Skin of body (tissue), 2 donors: ENCODE results near the gene ARHGAP24. TPM values are rescaled to one million over a fixed set of nuclear protein-coding genes. Genes with fewer than 3 reads are reported as not detected.
A peak's percentile ranks its signal among the peaks of the same experiment; 100 is the strongest.
"Not testable (repeated sequence)": the region's sequence is repeated elsewhere in the genome, so short reads cannot be mapped to it uniquely, and the experiment has no call there.

ENCODE experiments used
- DNase-seq: peaks from one replicate; lab custom pipeline; 2025; lab: John Stamatoyannopoulos, UW
- total RNA-seq: library from RNA; depleted of rRNA; stranded (reverse); fragments of >200 nt; gene quantifications from one replicate; pipeline ENCODE4 v1.2.3, GENCODE V29; 2014

ARHGAP24 gene
- total RNA-seq, 1 donor from 2014 or later = 78.8 TPM

- no peak for DNase-seq
Measured at GRCh38 chr4:85644061-85644460, 169.1 kb downstream of the ARHGAP24 start.

- DNase-seq = no peak
Measured at GRCh38 chr4:85650908-85651307, 176.0 kb downstream of the ARHGAP24 start.

GRCh38 chr4:85656759-85657505, 182.0 kb downstream of the ARHGAP24 start:
- DNase-seq = no peak

GRCh38 chr4:85658766-85659439, 184.0 kb downstream of the ARHGAP24 start:
- DNase-seq = no peak

- no peak for DNase-seq
Measured at GRCh38 chr4:85659610-85660218, 184.8 kb downstream of the ARHGAP24 start.

- not testable (repeated sequence) for DNase-seq
Measured at GRCh38 chr4:85666625-85667024, 191.7 kb downstream of the ARHGAP24 start.

- no peak for DNase-seq
Measured at GRCh38 chr4:85669204-85669603, 194.3 kb downstream of the ARHGAP24 start.

GRCh38 chr4:85669992-85670548, 195.1 kb downstream of the ARHGAP24 start:
- no peak for DNase-seq

GRCh38 chr4:85671120-85671519, 196.2 kb downstream of the ARHGAP24 start:
- no peak for DNase-seq

- peak; percentile 85 for DNase-seq
Measured at GRCh38 chr4:85672116-85672515, 197.2 kb downstream of the ARHGAP24 start.

- DNase-seq = no peak
Measured at GRCh38 chr4:85672959-85673358, 198.0 kb downstream of the ARHGAP24 start.

- no peak for DNase-seq
Measured at GRCh38 chr4:85673540-85673939, 198.6 kb downstream of the ARHGAP24 start.

GRCh38 chr4:85675076-85676049, 200.4 kb downstream of the ARHGAP24 start:
- DNase-seq = peak; percentile 20

- no peak for DNase-seq
Measured at GRCh38 chr4:85676050-85676425, 201.1 kb downstream of the ARHGAP24 start.

- DNase-seq = peak; percentile 27
Measured at GRCh38 chr4:85676850-85677590, 202.1 kb downstream of the ARHGAP24 start.

- DNase-seq = peak; percentile 96
Measured at GRCh38 chr4:85681221-85681657, 206.3 kb downstream of the ARHGAP24 start.

GRCh38 chr4:85681921-85682320, 207.0 kb downstream of the ARHGAP24 start:
- DNase-seq = no peak

- DNase-seq = no peak
Measured at GRCh38 chr4:85682391-85682790, 207.4 kb downstream of the ARHGAP24 start.

GRCh38 chr4:85684676-85685075, 209.7 kb downstream of the ARHGAP24 start:
- DNase-seq = no peak

GRCh38 chr4:85686398-85686797, 211.4 kb downstream of the ARHGAP24 start:
- no peak for DNase-seq
